A549 (cell line): Measurements from ENCODE around the gene PLD1.

ENCODE experiments used
- BHLHE40 ChIP-seq: IDR thresholded peaks from 2 replicates; pipeline ENCODE4 v1.6.1; 2012; ENCODE audit warnings: low read depth, low read length, inconsistent platforms
- CEBPB ChIP-seq, 2 experiments: fragments of >200 bp in 1 of 2; sonication (Bioruptor Twin) in 1 of 2; formaldehyde crosslinking in 1 of 2; IDR thresholded peaks; 2 replicates each; pipeline ENCODE4 v1.6.1; 2012 to 2016
- CTCF ChIP-seq: fragments of >200 bp; sonication (Bioruptor Twin); formaldehyde crosslinking; IDR thresholded peaks from 3 replicates; pipeline ENCODE4 v1.5.1; 2016
- FOXS1 ChIP-seq: fragments of 250-450 bp; sonication (Bioruptor Pico); IDR thresholded peaks from 2 replicates; pipeline ENCODE4 v1.5.0; 2020; ENCODE audit warnings: mild to moderate bottlenecking, moderate library complexity
- POLR2A ChIP-seq: IDR thresholded peaks from 2 replicates; pipeline ENCODE4 v1.6.1; 2012; ENCODE audit warnings: mild to moderate bottlenecking, low read length
- RAD21 ChIP-seq, 2 experiments: fragments of >200 bp in 1 of 2; sonication (Bioruptor Twin) in 1 of 2; formaldehyde crosslinking in 1 of 2; IDR thresholded peaks in 1 of 2; conservative IDR thresholded peaks in 1 of 2; 2 replicates in 1 of 2; 3 replicates in 1 of 2; pipeline ENCODE4 v1.6.1; 2012 to 2018; ENCODE audit warnings: inconsistent platforms in 1 of 2
- SMC3 ChIP-seq: fragments of >200 bp; sonication (Bioruptor Twin); formaldehyde crosslinking; IDR thresholded peaks from 3 replicates; pipeline ENCODE4 v1.6.1; 2018; ENCODE audit warnings: inconsistent platforms
- ZSCAN20 ChIP-seq: fragments of 250-450 bp; sonication (Bioruptor Pico); IDR thresholded peaks from 2 replicates; pipeline ENCODE4 v1.8.0; 2022; ENCODE audit warnings: mild to moderate bottlenecking, moderate library complexity
- TF ChIP-seq, protein P1 (sequence below): IDR thresholded peaks from 2 replicates; pipeline ENCODE4 v1.6.1; 2012

- TF ChIP-seq POLR2A (no peak), RAD21 (conservative IDR thresholded peaks at IDR 0.05 in 1 of 2, IDR thresholded peaks at IDR 0.05 in 1 of 2) (no peak), CTCF (no peak), CEBPB (IDR thresholded peaks at IDR 0.05) (no peak), FOXS1 (no peak), BHLHE40 (no peak), SMC3 (no peak), ZSCAN20 (no peak)
- TF ChIP-seq, protein P1, sequence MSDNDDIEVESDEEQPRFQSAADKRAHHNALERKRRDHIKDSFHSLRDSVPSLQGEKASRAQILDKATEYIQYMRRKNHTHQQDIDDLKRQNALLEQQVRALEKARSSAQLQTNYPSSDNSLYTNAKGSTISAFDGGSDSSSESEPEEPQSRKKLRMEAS, result no peak
These were observed 195.0 kb downstream of the PLD1 start for GRCh38 chr3:171615281-171615680.
